Activated naive CD4-positive, alpha-beta T cell treated with anti-CD3 and anti-CD28 coated beads, Interleukin-2, amount 10 ng/mL, durations not matched to agents 7 days and 5 days (primary cell): ENCODE data around the gene LONRF2.

Experiments used
- CTCF ChIA-PET: fragments of 350-600 bp; sonication (Branson Sonifier 250); formaldehyde crosslinking; loops from one replicate; lab custom pipeline; 2021; ENCODE audit warnings: antibody characterized with exemption; lab: Charles Lee
- DNase-seq: peaks from one replicate; pipeline ENCODE4 v3.0.0-alpha.2; 2020
- H3K27ac Mint-ChIP-seq: one replicate; pipeline ENCODE4 v1.8.0; 2021; ENCODE audit warnings: mild to moderate bottlenecking, moderate library complexity, mixed read lengths
- H3K27me3 Mint-ChIP-seq: one replicate; pipeline ENCODE4 v1.8.0; 2021; ENCODE audit warnings: mild to moderate bottlenecking, mixed read lengths
- H3K36me3 Mint-ChIP-seq: one replicate; pipeline ENCODE4 v1.8.0; 2021; ENCODE audit warnings: mixed read lengths
- H3K4me1 Mint-ChIP-seq: one replicate; pipeline ENCODE4 v1.8.0; 2021; ENCODE audit warnings: mixed read lengths
- H3K4me3 Mint-ChIP-seq: one replicate; pipeline ENCODE4 v1.8.0; 2021; ENCODE audit warnings: mild to moderate bottlenecking, moderate library complexity, mixed read lengths
- H3K9me3 Mint-ChIP-seq: one replicate; pipeline ENCODE4 v1.8.0; 2021; ENCODE audit warnings: mixed read lengths

Gene LONRF2

GRCh38 chr2:100238471-100238870 lies 83.8 kb downstream of the LONRF2 start:
- DNase-seq, result no peak
- peaks cover 8% of the 10 kb centered on the region for H3K27me3 Mint-ChIP-seq
- CTCF ChIA-PET, result no interaction called here
- peaks cover 16% of the 10 kb centered on the region for H3K4me1 Mint-ChIP-seq
- no peak overlapping the region for H3K27ac Mint-ChIP-seq
- no peaks in the 10 kb centered on the region for H3K9me3 Mint-ChIP-seq
- H3K36me3 Mint-ChIP-seq, result no peaks in the 10 kb centered on the region
- no peak overlapping the region for H3K4me3 Mint-ChIP-seq

DNA sequence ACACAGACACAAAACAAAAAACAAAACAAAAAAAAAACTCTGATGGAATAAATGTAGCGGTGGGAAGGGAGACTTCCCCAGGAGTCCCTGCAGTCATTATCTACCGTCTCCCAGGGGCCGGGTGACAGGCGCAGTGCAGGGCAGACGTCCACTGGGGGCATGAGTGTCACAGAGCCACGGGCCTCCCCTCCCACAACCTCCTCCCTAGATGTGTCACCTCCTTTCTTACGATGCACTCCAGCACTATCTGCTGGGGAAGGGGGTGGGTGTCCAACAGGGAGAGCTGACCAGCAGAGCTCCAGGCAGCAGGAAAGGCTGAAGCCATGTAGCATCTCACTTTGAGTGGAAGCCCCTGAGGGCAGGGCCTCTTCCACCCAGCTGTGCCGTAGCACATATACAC lies 84.5 kb downstream of the LONRF2 start:
- H3K4me1 Mint-ChIP-seq, result peaks cover 16% of the 10 kb centered on the region
- peaks cover 5% of the 10 kb centered on the region for H3K27me3 Mint-ChIP-seq
- H3K9me3 Mint-ChIP-seq, result no peaks in the 10 kb centered on the region
- no peak overlapping the region for H3K27ac Mint-ChIP-seq
- H3K4me3 Mint-ChIP-seq, result no peak overlapping the region
- no peak for DNase-seq
- no peaks in the 10 kb centered on the region for H3K36me3 Mint-ChIP-seq
- CTCF ChIA-PET, result no interaction called here

DNA sequence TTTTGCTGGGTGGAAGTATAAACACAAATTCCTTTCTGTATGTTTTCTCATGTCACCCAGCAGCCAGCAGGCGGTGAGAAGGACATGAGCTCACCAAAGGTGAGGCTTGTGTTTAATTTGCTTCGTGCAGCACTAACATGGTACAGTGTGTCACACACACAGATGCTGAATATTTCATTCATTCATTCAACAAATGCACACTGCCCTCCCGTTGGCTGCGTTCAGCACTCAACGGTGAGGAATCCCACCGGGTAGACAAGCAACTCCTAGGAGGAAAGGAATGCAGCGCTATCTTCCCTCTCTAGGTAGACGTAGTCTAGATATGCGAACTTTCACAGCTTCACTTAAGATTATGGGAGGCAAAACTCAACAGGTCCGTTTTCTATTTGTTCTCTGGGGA lies 85.1 kb downstream of the LONRF2 start:
- CTCF ChIA-PET, result no interaction called here
- H3K36me3 Mint-ChIP-seq, result no peaks in the 10 kb centered on the region
- H3K4me1 Mint-ChIP-seq, result peaks cover 16% of the 10 kb centered on the region
- DNase-seq, result no peak
- peaks cover 2% of the 10 kb centered on the region for H3K27me3 Mint-ChIP-seq
- no peak overlapping the region for H3K27ac Mint-ChIP-seq
- no peaks in the 10 kb centered on the region for H3K9me3 Mint-ChIP-seq
- H3K4me3 Mint-ChIP-seq, result no peak overlapping the region

- CTCF ChIA-PET, result interaction anchor here (1.8 kb wide), 1 partner anchor 417 kb away, joined by 7 read pairs; no protein-coding TSS in a partner anchor
- peaks cover 16% of the 10 kb centered on the region for H3K4me1 Mint-ChIP-seq
- peak overlapping the region; percentile 4 for H3K27ac Mint-ChIP-seq
- H3K27me3 Mint-ChIP-seq, result no peaks in the 10 kb centered on the region
- DNase-seq, result no peak
- no peak overlapping the region for H3K4me3 Mint-ChIP-seq
- H3K9me3 Mint-ChIP-seq, result no peaks in the 10 kb centered on the region
- no peaks in the 10 kb centered on the region for H3K36me3 Mint-ChIP-seq
These were observed 86.1 kb downstream of the LONRF2 start for GRCh38 chr2:100236166-100236565.

DNA sequence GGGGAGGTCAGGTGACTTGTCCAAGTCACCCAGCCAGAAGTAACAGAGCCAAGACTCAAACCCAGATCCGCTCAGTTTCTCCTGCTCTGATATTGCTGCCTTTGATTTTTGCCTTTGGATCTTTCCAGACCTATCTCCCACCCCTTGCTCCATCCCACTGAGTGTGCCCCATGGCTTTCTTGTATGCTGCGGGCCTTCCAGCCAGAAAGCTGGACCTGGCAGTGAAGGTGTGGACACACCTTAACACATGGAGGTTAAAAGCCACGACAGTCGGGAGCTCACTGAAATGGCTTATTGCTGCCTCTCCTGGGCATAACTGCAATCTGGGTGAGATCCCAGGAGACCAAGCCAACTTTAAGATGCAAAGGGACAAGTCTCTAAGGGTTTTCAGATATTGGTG lies 86.7 kb downstream of the LONRF2 start:
- Mint-ChIP-seq H3K27me3 (peaks cover 4% of the 10 kb centered on the region), H3K4me3 (no peak overlapping the region), H3K9me3 (no peaks in the 10 kb centered on the region), H3K27ac (no peak overlapping the region), H3K4me1 (peaks cover 16% of the 10 kb centered on the region), H3K36me3 (no peaks in the 10 kb centered on the region)
- CTCF ChIA-PET, result interaction anchor here (1.2 to 1.8 kb wide), 2 partner anchors 27 to 417 kb away, joined by 5 to 7 read pairs; no protein-coding TSS in a partner anchor
- no peak for DNase-seq

DNA sequence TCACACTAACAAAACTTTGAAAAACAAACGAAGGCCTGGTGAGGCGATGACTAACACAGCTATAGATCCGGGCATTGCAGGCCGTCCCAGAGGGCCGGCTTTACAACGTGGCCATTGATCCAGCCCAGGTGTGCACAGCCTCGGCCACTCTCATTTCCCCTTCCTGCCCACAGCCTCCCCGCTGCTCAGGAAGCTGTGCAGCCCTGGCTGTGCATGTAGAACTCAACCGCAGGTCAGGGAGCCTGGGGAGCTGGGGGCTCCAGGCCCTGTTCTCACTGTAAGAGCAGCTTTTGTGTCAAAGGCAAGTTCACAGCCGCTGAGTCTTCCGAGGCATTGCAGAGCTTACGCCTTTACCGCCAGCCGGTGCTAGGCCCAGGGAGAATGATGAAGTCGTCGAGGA lies 87.2 kb downstream of the LONRF2 start:
- Mint-ChIP-seq H3K4me1 (peaks cover 16% of the 10 kb centered on the region), H3K4me3 (no peak overlapping the region), H3K27ac (no peak overlapping the region)

DNA sequence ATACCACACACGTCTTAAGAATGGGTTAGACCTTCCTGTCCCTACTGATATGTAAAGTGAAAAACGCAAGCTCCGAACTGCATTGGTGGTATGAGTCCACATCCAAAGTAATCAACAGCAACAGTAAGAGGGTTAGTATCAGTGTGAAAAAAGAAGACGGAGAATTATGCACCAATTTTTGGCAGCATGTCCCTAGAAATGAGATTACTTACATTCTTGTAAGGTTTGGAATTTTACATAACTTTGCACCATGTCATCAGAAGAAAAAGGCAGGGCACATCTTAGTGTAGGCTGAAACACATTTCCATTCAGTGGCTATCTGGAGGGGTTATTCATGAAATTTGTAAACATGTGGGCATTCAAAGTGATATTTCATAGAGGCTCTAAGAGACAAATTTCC lies 88.2 kb downstream of the LONRF2 start:
- CTCF ChIA-PET, result no interaction called here
- DNase-seq, result no peak
- H3K27me3 Mint-ChIP-seq, result peaks cover 4% of the 10 kb centered on the region
- H3K4me1 Mint-ChIP-seq, result peaks cover 16% of the 10 kb centered on the region
- no peaks in the 10 kb centered on the region for H3K36me3 Mint-ChIP-seq
- H3K4me3 Mint-ChIP-seq, result no peak overlapping the region
- no peaks in the 10 kb centered on the region for H3K9me3 Mint-ChIP-seq
- H3K27ac Mint-ChIP-seq, result no peak overlapping the region

More for the DNA sequence above, 87.2 kb downstream of the LONRF2 start:
- Mint-ChIP-seq H3K36me3 (no peaks in the 10 kb centered on the region), H3K9me3 (no peaks in the 10 kb centered on the region), H3K27me3 (peaks cover 4% of the 10 kb centered on the region)
- DNase-seq, result peak; percentile 51
- CTCF ChIA-PET, result interaction anchor here (1.2 to 1.8 kb wide), 2 partner anchors 27 to 416 kb away, joined by 5 to 7 read pairs; no protein-coding TSS in a partner anchor

- no peak for DNase-seq
- Mint-ChIP-seq H3K9me3 (no peaks in the 10 kb centered on the region), H3K36me3 (no peaks in the 10 kb centered on the region), H3K4me3 (no peak overlapping the region), H3K27ac (no peak overlapping the region), H3K4me1 (peaks cover 16% of the 10 kb centered on the region), H3K27me3 (peaks cover 4% of the 10 kb centered on the region)
- CTCF ChIA-PET, result interaction anchor here (0.5 kb wide), 1 partner anchor 186 kb away, joined by 3 read pairs; no protein-coding TSS in a partner anchor
These were observed 89.2 kb downstream of the LONRF2 start for GRCh38 chr2:100233061-100233460.

- CTCF ChIA-PET, result no interaction called here
- Mint-ChIP-seq H3K4me3 (no peak overlapping the region), H3K36me3 (no peaks in the 10 kb centered on the region), H3K27me3 (peaks cover 11% of the 10 kb centered on the region), H3K4me1 (peaks cover 13% of the 10 kb centered on the region), H3K9me3 (no peaks in the 10 kb centered on the region), H3K27ac (no peak overlapping the region)
- no peak for DNase-seq
These were observed 91.5 kb downstream of the LONRF2 start for GRCh38 chr2:100230754-100231153.

DNA sequence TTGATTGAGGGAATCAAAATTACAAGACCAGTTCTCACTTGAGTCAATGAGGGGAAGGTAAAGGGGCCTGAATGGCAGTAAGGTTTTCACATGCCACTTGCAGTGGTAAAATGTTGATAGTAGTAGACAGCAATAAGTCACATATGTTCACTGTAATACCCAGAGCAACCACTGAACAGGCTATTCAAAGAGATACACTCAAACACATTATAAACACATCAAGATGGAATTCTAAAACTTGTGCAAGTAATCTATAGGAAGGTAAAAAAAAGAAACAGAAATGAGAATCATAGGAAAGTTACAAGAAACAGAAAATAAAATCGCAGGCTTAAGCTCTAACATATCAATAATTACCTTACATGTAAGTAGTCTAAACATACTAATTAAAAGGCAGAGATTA lies 93.3 kb downstream of the LONRF2 start:
- CTCF ChIA-PET, result interaction anchor here (1.3 to 1.4 kb wide), 2 partner anchors 33 to 152 kb away, joined by 3 to 4 read pairs; no protein-coding TSS in a partner anchor
- H3K4me3 Mint-ChIP-seq, result no peak overlapping the region
- H3K27ac Mint-ChIP-seq, result no peak overlapping the region
- no peaks in the 10 kb centered on the region for H3K36me3 Mint-ChIP-seq
- peaks cover 13% of the 10 kb centered on the region for H3K27me3 Mint-ChIP-seq
- no peak for DNase-seq
- no peaks in the 10 kb centered on the region for H3K4me1 Mint-ChIP-seq
- H3K9me3 Mint-ChIP-seq, result no peaks in the 10 kb centered on the region

DNA sequence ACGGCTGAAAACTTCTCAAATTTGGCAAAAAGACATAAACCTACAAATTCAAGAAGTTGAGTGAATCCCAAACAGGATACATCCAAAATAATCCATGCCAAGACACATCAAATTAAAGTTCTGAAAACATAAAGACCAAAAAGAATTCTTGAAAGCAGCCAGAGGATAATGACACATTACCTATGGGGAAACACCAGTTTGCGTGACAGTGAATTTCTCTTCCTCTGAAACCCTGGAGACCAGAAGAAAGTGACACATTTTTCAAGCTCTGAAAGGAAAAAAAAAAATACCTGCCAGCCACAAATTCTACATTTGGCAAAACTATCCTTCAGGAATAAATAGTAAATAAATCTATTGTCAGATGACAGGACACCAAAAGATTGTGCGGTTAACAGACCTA lies 93.9 kb downstream of the LONRF2 start:
- CTCF ChIA-PET, result no interaction called here
- DNase-seq, result no peak
- Mint-ChIP-seq H3K4me3 (no peak overlapping the region), H3K36me3 (no peaks in the 10 kb centered on the region), H3K4me1 (no peaks in the 10 kb centered on the region), H3K27ac (no peak overlapping the region), H3K27me3 (peaks cover 19% of the 10 kb centered on the region), H3K9me3 (no peaks in the 10 kb centered on the region)

DNA sequence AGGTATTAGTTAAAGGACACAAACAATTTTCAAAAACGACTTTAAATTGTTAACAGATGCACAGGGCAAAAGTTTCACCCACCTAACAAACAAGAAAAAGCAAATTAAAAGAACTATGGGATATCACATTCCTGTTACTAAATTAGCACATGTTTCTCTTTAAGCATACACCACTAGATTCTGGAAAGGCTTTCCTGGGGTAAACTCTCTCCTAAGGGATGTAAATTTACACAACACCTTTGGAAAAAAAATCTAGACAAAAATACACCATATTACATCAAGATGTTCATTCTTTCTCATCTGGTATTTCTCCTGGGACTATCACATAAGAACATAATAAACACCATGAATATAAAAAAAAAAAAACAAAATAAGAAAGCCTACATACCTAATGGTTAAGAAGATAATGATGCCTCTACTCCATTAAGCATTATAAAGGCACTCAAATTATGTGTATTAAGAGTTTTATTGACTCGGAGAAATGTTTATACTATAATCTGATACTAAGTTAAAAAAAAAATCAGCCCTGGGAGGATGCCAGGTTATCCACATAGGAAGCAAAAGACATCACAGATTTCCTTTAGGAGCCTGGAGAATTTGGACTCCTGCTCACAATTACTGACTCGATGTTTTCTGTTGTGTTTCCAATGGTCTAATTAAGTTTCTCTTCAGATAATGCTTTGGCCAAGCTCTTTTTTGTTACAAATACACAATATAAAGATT lies 97.2 kb downstream of the LONRF2 start:
- H3K4me1 Mint-ChIP-seq, result no peaks in the 10 kb centered on the region

DNA sequence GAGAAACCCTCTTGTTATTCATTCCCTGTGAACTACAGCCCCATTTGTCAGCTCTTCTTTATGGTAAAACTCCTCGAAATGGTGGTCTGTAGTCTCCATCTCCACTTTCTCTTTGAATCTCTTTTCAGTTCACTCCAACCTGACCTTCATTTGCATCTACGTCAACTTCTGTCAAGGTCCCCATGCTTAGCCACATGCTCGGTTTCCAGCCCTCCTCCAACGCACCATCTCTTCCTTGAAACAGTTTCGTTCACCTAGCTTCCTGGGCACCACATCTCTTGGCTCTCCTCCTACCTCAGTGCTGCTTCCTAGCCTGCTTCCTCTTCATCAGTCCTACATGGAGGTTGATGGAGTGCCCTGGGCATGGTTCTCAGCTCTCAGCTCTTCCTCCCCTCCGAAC lies 98.8 kb downstream of the LONRF2 start:
- no peak for DNase-seq
- no peak overlapping the region for H3K4me3 Mint-ChIP-seq
- CTCF ChIA-PET, result no interaction called here
- H3K36me3 Mint-ChIP-seq, result no peaks in the 10 kb centered on the region
- no peaks in the 10 kb centered on the region for H3K9me3 Mint-ChIP-seq
- no peaks in the 10 kb centered on the region for H3K4me1 Mint-ChIP-seq
- no peak overlapping the region for H3K27ac Mint-ChIP-seq
- peaks cover 25% of the 10 kb centered on the region for H3K27me3 Mint-ChIP-seq

More for the DNA sequence above, 97.2 kb downstream of the LONRF2 start:
- CTCF ChIA-PET, result no interaction called here
- H3K4me3 Mint-ChIP-seq, result no peak overlapping the region
- no peak for DNase-seq
- H3K27ac Mint-ChIP-seq, result no peak overlapping the region
- no peaks in the 10 kb centered on the region for H3K9me3 Mint-ChIP-seq
- no peaks in the 10 kb centered on the region for H3K36me3 Mint-ChIP-seq
- H3K27me3 Mint-ChIP-seq, result peaks cover 22% of the 10 kb centered on the region
